K562 treated with DMSO at 1 percent for 24 hours (cell line): ENCODE data around the gene SLC29A4. TPM values are rescaled to one million over a fixed set of nuclear protein-coding genes. Genes with fewer than 3 reads are reported as not detected.

Source experiments
- total RNA-seq: library from RNA; unstranded; fragments of 300-600 nt; gene quantifications from 2 replicates; pipeline ENCODE4 v1.2.3, GENCODE V29; 2022; ENCODE audit warnings: low read depth; ENCODE audit not compliant: insufficient read depth

Gene SLC29A4
- 2.3 TPM in 2 replicates for total RNA-seq

DNA sequence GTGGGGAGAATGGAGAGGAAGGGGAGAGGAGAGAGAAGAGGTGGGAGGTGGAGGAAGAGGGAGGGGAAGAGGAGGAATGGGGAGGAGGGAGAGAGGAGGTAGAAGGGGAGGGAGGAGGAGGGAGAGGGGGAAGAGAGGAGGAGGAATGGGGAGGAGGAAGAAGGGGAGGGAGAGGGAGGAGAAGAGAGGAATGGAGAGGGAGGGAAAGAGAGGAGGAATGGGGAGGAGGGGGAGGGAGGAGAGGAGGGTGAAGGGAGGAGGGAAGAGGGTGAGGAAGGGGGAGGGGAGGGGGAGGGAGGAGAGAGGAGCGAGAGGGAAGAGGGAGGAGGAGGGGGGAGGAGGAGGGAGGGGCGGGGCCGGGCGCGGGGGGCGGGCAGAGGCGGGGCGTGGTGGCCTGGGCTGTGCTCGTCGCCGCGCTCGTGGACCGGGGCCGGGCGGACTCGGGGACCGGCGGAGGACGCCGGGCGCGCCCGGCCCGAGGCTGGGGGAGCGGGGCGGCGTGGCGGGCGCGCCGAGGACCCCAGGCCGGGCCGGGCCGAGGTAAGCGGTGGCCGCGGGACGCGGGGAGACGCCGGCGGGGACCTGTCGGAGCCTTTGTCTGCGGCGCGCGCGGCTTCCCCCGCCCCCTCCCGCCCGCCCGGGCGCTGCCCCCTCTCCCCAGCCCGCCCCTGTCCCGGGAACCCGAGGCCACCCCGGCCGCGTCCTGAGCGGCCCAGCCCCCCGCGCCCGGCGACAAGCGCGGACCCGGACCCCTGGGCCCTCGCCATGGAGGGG, at the start of gene SLC29A4:
SLC29A4 (plus strand) TSS at position 401 of the 774 bp plus-strand sequence. CDS start 4,874 bp downstream, outside the sequence.

Other genes starting within 250 kb of the SLC29A4 start
- gene RBAK, start 237.1 kb upstream of the SLC29A4 start, total RNA-seq = 3.1 and 4.3 TPM in 2 replicates
- 79.7 and 84.0 TPM in 2 replicates for gene WIPI2, start 92.7 kb upstream of the SLC29A4 start, total RNA-seq
- 41.8 and 45.5 TPM in 2 replicates for gene TNRC18, start 140.9 kb downstream of the SLC29A4 start, total RNA-seq
- 25.0 and 27.5 TPM in 2 replicates for gene FBXL18, start 230.9 kb downstream of the SLC29A4 start, total RNA-seq
- 2,674 and 2,934 TPM in 2 replicates for gene ACTB, start 247.7 kb downstream of the SLC29A4 start, total RNA-seq